NCI-H1048 (cell line): Measurements from ENCODE around the gene RBPJL.
A peak's percentile ranks its signal among the peaks of the same experiment; 100 is the strongest.

Experiments used
- DNase-seq: peaks from one replicate; lab custom pipeline; 2025; lab: John Stamatoyannopoulos, UW

RBPJL gene

DNA sequence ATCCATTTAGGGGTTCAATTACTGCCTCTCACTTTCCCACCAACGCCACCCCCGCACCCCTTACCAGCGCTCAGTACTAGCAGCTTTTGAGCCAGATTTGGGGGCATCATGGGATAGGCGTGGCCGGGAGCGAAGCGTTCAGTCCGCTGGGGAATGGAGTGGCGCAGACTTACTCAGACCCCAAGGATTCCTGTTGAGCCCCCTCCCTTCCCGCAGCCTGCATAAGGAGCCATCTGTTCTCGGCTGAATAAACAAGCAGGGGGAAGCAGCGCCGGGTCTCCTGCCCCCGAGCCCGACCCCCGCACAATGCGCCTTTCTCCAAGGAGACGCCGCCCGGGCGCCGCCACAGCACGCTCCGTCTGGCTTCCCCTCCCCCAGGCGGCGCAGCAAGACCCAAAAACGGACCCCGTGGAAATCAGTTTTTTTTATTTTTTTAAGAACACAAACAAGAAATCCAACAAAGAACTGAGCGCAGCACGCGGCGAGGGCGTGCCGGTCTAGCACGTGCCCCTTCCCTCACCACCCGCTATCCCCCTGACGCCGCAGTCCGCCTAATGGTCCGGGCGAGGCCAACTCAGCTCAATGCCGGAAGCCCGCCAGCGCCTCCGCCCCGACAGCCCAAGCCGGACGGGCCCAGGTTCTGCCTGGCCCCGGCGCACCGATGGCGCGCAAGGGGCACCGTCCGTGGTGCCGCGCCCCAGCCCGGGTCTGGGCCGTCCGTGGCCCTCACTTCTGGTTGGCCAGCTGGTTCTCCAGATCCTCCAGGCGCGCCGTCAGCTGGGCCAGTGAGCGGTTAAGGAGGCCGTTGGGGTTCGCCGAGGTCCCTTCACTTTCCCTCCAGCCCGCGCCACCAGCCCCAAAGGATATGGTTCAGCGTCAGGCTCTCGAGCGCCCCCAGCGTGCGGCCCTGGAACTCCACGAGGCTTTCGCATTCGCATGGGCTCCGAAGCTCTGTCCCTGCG is 13.3 kb upstream of the RBPJL start:
- DNase-seq, result peak; percentile 42

DNA sequence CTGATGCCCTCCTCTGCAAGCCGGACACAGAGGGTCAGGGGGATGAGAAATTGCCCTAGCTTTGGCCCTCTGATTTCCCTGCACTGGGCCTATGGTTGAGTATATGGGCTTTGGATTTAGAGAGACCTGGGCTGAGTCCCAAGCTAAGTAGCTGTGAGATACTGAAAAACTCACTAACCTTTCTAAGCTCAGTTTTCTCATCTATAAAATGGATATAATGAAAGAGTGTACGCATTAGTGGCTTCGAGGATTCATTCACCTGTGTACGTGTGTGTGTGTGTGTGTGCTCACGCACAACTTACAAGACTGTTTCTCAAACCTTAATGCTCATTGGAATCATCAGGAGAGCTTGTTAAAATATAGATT is 12.7 kb upstream of the RBPJL start:
- no peak for DNase-seq

DNA sequence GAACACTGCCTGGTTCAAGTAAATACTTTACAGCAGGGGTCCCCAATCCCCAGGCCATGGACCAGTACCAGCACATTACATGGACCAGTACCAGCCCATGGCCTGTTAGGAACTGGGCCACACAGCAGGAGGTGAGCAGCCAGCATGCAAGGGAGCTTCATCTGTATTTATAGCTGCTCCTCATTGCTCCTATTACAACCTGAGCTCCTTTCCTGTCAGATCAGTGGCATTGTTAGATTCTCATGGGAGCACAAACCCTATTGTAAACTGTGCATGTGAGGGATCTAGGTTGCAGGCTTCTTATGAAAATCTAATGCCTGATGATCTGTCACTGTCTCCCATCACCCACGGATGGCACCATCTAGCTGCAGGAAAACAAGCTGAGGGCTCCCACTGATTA is 12.0 kb upstream of the RBPJL start:
- no peak for DNase-seq

DNA sequence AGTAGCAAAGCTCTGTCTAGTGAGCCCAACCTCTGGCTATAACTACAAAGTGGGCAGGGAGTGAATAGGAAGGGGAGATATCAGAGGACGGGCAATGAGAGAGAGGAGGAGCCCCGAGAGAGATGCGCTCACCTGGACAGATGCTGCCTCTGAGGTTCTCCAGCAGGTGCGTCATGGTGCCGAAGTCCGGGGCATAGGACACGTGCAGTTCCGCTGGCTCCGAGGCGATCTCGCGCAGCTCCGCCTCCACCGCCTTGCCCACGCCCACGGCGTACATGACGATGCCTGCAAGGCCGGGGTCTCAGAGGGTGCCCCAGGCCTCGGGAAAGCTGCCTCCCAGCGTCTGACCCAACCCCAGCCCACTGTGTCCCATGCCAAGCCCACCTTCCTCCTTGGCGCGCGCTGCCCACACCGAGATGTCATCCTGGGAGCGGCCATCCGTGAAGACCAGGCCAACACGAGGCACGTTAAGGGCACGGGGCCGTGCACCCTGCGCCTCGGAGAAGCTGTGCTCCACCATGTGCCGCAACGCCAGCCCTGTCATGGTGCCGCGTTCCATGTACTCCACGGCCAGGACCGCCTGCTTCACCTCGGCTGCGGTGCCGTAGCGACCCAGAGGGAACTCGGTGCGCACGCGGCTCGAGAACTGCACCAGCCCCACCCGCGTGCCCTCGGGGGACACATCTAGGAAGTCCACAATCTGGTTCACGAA is 8.7 kb upstream of the RBPJL start:
- DNase-seq, result no peak

DNA sequence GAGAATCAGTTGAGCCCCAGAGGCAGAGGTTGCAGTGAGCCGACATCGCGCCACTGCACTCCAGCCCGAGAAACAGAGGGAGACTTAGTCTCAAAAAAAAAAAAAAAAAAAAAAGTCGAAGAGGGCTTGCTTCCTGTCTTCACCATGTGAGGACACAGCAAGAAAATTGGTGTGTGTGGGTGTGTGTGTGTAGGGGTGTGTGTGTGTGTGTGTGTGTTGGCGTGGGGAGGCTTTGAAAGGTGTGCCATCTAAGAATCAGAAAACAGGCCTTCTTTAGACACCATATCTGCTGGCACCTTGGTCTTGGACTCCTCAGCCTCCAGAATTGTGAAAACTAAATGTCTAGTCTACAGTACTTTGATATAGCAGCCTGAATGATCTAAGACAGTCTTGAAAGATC is 6.9 kb upstream of the RBPJL start:
- DNase-seq, result no peak

DNA sequence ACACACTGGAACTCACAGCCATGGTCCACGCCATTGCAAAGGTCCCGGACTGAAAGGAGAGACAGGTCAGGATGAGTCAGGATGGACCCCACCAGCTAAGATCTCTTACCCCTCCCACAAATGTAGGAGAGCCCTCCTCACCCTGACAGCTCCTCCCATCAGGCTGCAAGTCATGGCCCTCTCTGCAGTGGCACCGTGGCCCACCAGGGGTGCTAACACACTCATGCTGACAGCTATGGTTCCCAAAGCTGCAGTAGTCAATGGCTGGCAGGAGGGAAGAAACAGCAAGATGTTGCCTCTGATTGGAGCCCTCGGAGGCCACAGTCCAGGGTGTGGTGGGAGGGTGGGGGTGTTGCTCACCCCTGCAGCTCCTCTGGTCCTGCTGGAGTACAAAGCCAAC is 5.7 kb upstream of the RBPJL start:
- DNase-seq, result no peak

DNA sequence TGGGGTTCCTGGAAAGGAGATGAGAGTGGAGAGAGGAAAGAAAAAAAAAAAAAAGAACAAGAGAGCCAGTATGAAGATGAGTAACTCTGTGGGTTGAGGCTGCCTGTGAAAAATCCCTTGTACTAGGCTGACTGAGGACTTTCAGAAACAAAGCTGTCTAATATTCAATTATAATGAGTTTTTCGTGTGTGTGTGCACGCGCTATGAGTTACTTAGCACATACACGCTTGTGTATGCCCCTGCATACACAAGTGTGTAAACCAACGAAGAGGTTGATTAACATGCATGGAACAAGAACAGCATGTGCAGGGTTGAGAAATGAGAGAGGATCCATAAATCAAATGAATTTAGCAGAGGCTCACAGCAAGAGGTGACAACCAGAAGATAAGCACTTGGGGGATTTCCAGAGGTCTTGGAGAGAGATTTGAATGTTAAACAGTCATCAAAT is 4.8 kb upstream of the RBPJL start:
- no peak for DNase-seq

DNA sequence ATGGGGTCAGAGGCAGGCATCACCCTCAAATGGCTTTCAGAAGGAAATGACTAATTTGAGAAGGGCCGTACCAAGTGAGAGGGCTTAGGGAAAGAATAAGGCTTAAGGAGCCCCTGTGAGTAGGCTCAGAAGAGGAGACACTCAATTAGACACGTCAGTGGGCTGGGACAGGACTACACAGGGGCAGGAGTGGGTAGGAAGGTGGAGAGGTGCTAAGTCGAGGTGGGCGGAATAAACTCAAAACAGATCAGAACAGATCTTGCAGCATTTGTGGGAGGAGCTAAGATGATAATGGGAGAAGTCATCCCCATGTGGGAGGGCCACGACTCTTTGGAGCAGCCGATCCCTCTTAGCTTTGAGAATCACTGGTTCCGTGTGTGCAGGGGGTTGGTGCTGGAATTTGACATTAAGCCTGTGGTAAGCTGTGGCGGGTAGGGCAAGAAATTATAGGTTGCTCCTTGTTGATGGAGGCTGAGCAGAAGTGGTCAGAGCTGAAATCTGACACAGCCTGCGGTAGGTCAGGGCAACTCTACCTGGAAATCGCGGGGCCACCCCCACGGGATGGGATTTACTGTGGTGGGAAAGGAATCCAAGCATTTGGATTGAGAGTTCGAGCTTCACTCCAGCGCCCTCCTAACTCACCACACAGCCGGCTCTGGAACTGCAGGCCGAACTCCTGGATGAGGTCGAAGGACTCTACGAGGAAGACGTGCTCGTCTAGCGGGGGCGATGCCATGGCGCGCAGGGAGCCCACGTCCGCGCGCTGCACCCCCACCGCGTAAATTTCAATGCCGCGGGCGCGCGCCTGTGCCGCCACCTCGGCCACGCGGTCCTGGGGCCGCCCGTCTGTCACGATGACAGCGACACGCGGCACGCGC is 2.8 kb upstream of the RBPJL start:
- DNase-seq, result no peak

DNA sequence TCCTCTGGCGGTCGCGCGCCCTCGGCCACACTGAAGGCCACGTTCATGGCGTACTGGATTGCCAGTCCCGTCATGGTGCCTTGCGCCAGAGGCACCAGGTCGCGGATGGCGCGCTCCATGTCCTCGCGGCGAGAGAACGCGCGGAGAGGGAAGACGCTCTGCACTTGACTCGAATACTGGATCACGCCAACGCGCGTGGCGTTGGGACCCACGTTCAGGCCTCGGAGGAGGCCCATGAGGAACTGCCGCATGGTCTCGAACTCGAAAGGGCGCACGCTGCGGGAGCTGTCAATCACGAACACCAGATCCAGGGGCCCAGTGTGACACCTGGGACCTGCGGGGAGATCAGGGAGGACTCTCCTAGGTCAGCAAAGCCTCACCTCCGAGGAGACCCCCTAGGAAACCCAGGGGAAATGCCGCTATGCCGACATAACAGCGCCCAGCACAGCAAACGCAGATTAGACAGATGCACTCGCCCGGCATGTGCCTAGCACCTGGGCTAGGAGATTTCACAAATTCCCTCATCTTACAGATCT is 2.1 kb upstream of the RBPJL start:
- DNase-seq, result no peak

DNA sequence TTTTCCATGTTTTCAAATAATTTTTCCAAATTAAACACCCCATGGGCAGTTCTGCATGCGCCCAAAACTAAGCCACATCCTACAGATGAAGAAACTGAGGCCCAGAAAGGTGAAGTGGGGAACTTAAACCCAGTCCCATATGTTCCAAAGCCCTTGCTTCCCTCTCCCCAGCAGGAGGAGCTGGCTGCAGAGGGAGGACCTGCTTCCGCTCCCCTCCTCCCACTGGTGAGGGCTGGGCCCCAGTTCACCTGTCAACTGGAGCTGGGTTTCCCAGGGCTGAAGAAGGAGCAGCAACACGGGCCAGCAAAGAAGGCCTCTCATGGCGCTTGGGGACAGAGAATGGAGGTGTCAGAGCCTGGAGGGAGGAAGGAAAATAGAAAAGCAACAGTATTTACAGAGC is 1.4 kb upstream of the RBPJL start:
- DNase-seq, result no peak

DNA sequence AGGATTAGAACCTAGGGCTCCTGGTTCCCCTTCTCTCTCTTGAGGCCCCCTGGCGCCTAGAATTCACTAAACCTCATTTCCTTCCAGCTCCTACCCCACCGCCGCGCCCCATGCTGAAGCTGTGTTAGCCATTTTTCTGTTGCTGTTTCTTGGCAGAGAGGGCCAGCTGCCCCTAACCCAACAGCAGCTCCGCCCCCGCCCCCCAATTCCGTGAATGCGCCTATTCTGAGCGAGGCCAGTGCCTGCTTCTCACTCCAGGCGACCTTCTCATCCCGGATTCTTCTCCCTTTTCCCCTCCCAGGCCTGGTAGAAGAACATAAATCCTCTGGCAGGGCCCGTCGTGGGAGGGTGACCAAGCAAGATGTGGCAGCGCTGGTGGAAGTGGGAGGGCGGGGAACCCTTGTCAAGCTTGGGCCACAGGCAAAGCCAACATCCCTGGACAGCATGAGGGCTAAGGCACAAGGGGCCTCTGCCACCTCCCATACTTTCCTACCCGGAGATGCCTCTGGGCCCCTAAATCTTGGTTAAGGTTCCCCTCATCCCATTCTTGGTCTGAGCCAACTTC is 518 bp downstream of the RBPJL start:
- DNase-seq, result no peak

DNA sequence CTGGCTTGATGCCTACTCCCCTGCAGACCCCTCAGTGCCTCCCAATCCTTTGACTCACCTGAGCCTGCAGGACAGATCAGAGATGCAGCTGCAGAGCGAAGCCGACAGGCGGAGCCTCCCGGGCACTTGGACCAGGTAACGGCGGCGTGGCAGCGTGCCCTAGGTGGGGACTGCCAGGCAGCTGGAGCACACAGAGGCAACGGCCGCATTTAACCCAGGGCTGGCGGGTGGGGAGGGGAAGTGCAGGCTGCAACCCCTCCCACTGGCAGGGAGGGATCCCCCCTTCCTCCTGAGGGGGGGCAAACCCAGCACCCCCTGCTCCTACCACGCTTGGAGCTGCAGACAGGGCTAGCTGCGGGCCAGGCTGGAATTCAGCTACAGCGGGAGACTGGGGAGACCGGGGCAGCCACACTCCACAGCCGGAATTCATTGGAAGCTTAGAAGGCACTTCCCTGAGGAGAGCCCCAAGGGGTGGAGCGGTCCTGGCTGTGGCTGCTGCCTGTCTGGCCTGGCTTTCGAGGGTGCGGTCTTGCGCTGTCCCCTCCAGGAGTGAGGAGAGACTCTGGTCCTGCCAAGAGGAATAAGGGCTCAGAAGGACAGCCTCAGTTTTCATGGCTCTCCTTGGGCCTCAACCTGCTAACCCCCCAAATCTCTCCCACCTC is 1.6 kb downstream of the RBPJL start, which contains the start of gene MATN4:
TSS of gene MATN4 (minus strand) at position 183 of the 662 bp plus-strand sequence. CDS start 2,717 bp downstream, outside the sequence.
- DNase-seq, result no peak

DNA sequence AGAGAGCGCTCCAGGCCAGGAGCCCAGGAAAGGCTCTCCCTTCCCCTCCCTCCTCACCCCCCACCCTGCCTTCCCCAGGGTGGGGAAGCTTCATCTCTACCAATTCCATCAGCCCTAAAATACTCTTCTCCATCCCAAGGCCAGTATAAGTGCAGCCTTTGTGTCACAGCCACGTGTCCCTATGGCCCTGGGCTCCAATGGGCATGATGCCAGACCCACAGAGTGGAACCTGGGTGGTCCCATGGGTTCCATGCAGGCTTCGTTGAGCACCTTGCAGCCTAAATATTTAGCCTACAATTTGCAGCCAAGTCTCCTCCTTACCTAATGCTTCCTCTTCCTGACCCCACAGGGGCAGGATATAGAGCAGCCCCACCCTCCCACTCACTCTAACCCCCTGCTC is 2.4 kb downstream of the RBPJL start:
- DNase-seq, result no peak

DNA sequence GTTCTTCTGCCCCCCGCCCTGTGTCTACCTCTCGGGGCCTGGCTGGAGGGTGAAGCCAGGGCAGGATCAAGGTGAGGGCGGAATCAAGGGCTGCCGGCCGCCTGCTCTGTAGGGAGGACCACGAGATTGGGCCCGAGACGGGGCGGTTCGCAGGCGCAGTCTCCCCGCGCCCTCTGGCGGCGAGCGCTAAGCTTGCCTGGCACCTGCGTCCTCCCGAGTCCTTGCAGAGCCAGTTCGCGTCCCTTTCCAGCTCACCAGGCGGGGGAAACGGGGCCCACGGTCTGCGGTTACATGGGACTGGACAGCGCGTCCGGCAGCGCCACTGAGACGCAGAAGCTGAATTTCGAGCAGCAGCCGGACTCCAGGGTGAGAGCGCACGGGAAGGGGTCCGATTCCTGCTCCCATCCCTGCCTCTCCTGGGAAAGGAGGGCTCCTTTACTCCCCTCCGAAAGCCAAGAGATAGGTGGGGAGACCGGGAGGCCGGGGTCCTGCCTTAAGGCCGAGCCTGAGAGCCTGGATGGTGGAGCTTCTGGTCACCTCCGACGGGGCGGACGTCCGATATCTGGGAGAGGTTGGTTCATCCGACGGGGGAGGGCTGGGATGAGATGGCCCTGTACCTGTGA is 5.1 kb downstream of the RBPJL start:
- no peak for DNase-seq

DNA sequence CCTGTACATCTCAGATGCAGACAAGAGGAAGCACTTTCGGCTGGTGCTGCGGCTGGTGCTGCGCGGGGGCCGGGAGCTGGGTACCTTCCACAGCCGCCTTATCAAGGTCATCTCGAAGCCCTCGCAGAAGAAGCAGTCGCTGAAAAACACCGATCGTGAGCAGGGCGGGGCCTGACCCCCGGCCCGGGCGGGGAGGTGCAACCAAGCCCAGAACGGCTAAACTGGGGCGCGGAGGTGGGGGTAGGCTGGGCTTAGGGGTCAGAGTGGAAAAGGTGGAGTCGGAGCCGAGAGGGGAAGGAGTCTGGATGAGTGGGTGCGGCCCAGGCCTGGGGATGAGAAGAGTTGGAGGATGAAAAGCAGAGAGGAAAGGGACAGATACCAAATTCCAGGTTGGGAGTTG is 5.6 kb downstream of the RBPJL start:
- no peak for DNase-seq

DNA sequence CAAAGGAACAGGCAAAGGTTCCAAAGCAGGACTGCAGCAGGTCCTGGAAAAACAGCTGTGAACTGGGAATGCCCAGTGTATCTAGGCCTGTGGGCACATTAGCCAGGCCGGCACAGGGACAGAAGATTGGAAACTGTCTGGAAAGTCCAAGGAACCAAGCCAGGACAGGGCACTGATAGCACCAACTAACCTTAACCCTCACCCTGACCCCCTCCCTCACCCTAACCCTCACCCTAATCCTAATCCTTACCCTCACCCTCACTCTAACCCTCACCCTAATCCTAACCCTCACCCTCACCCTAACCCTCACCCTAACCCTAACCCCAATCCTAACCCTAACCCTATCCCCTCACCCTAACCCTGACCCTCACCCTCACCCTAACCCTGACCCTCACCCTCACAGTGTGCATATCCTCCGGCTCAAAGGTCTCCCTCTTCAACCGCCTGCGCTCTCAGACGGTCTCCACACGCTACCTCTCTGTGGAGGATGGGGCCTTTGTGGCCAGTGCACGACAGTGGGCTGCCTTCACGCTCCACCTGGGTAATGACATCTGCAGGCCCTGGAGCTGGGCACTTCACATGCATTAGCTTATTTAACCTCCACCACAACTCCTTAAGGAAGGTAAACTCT is 6.5 kb downstream of the RBPJL start:
- DNase-seq, result no peak

DNA sequence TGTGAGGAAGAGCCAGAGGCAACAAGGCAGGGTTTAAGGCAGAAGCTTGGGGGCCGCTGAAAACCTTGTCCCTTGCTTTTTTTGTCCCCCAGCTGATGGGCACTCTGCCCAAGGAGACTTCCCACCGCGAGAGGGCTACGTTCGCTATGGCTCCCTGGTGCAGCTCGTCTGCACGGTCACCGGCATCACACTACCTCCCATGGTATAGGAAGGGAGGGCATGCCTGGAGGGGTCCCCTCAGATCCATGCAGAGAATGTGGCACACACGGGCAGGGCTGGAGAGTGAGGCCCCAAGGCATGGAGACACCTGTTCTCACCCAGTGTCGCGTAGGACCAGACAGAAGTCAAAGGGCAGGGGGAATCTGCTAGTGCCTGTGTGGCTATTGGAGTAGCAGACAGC is 7.3 kb downstream of the RBPJL start:
- DNase-seq, result no peak

DNA sequence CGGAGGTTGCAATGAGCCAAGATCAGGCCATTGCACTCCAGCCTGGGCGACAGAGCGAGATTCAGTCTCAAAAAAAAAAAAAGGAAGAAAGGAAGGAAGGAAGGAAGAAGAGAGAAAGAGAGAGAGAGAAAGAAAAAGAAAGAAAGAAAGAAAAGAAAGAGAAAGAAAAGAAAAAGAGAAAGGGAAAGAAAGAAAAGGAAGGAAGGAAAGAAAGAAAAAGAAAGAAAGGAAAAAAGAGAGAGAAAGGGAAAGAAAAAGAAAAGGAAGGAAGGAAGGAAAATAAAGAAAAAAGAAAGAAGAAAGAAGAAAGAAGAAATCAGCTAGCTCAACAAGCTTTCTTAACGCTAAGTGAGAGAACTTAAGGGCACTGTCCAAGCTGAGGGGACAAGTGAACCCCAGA is 9.0 kb downstream of the RBPJL start:
- no peak for DNase-seq

DNA sequence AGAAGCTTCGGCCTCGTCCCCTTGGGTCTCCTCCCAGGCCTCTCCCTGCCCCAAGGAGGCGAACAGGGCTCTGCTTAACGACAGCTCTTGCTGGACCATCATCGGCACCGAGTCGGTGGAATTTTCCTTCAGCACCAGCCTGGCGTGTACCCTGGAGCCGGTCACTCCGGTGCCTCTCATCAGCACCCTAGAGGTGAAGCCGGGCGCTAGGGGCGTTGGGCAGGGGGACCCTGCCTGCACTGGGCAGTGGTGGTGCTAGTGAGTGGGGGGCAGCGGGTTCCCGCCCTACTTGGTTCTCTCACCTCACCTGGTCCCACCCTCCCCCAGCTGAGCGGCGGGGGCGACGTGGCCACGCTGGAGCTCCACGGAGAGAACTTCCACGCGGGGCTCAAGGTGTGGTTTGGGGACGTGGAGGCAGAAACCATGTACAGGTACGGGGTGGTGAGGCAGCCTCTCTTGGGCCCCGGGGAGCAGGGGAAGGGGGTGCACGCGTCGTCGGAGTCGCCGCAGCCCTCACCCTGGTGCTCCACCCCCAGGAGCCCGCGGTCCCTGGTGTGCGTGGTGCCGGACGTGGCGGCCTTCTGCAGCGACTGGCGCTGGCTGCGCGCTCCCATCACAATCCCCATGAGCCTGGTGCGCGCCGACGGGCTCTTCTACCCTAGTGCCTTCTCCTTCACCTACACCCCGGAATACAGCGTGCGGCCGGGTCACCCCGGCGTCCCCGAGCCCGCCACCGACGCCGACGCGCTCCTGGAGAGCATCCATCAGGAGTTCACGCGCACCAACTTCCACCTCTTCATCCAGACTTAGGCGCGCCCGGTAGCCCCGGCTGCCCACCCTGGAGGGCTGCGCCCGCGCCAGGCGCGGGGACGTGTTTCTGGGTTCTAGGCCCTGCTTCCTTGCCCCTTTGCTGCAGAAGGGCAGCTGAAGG is 9.8 kb downstream of the RBPJL start:
- no peak for DNase-seq
